ENCODE measurements around the gene GLP1R.

Gene GLP1R

GRCh38 chr6:39047434-39048327 is 900 bp upstream of the GLP1R start:
- H4K20me1 ChIP-seq (ENCODE audit: control insufficient read depth, insufficient read depth, low read depth, low read length): no peaks in the 10 kb centered on the region
- TF ChIP-seq EZH2phosphoT487 (IDR thresholded peaks at IDR 0.05; ENCODE audit: borderline replicate concordance, low read length) (no peak), CTCF (IDR thresholded peaks at IDR 0.05; ENCODE audit: low read depth, low read length, poor library complexity, severe bottlenecking) (no peak)
- no peaks in the 10 kb centered on the region for H3K4me1 ChIP-seq (ENCODE audit: control insufficient read depth, low read length)
- H3K9me3 ChIP-seq (ENCODE audit: control insufficient read depth, insufficient read depth, low read length): no peaks in the 10 kb centered on the region
- H3K27ac ChIP-seq (ENCODE audit: low read depth, low read length): no peak overlapping the region
- no peaks in the 10 kb centered on the region for H3K79me2 ChIP-seq (ENCODE audit: control insufficient read depth, low read length)
- H3K4me2 ChIP-seq (ENCODE audit: low read length): no peak overlapping the region
- no peak overlapping the region for H3K4me3 ChIP-seq (ENCODE audit: low read length)
- no peaks in the 10 kb centered on the region for H3K9me2 ChIP-seq (replicated peaks; ENCODE audit: control insufficient read depth, low read length)
- H3K27me3 ChIP-seq (ENCODE audit: control insufficient read depth, low read length): peaks cover 7% of the 10 kb centered on the region; the same call in 1 of the 2 replicates
- no peaks in the 10 kb centered on the region for H3K36me3 ChIP-seq (ENCODE audit: control insufficient read depth, low read length)
- H3F3A ChIP-seq (ENCODE audit: control insufficient read depth, insufficient read depth): no peaks in the 10 kb centered on the region

- Histone ChIP-seq H3K27ac (ENCODE audit: low read depth, low read length) (no peak overlapping the region), H3K4me3 (ENCODE audit: low read length) (no peak overlapping the region), H3K79me2 (ENCODE audit: control insufficient read depth, low read length) (no peaks in the 10 kb centered on the region)
Observed at GRCh38 chr6:39049575-39050283, 1.1 kb downstream of the GLP1R start.

GRCh38 chr6:39050453-39051112 is 2.0 kb downstream of the GLP1R start:
- TF ChIP-seq EZH2phosphoT487 (IDR thresholded peaks at IDR 0.05; ENCODE audit: borderline replicate concordance, low read length) (no peak), CTCF (IDR thresholded peaks at IDR 0.05; ENCODE audit: low read depth, low read length, poor library complexity, severe bottlenecking) (no peak)
- Histone ChIP-seq H3K9me3 (ENCODE audit: control insufficient read depth, insufficient read depth, low read length) (no peaks in the 10 kb centered on the region), H3K27ac (ENCODE audit: low read depth, low read length) (no peak overlapping the region), H3F3A (ENCODE audit: control insufficient read depth, insufficient read depth) (no peaks in the 10 kb centered on the region), H3K79me2 (ENCODE audit: control insufficient read depth, low read length) (no peaks in the 10 kb centered on the region), H4K20me1 (ENCODE audit: control insufficient read depth, insufficient read depth, low read depth, low read length) (no peaks in the 10 kb centered on the region), H3K4me1 (ENCODE audit: control insufficient read depth, low read length) (no peaks in the 10 kb centered on the region), H3K36me3 (ENCODE audit: control insufficient read depth, low read length) (no peaks in the 10 kb centered on the region), H3K4me2 (ENCODE audit: low read length) (no peak overlapping the region), H3K9me2 (replicated peaks; ENCODE audit: control insufficient read depth, low read length) (no peaks in the 10 kb centered on the region), H3K4me3 (ENCODE audit: low read length) (no peak overlapping the region), H3K27me3 (ENCODE audit: control insufficient read depth, low read length) (peaks cover 7% of the 10 kb centered on the region; the same call in 1 of the 2 replicates)

More at GRCh38 chr6:39049575-39050283, 1.1 kb downstream of the GLP1R start:
- Histone ChIP-seq H3F3A (ENCODE audit: control insufficient read depth, insufficient read depth) (no peaks in the 10 kb centered on the region), H3K9me2 (replicated peaks; ENCODE audit: control insufficient read depth, low read length) (no peaks in the 10 kb centered on the region), H3K4me2 (ENCODE audit: low read length) (no peak overlapping the region), H3K9me3 (ENCODE audit: control insufficient read depth, insufficient read depth, low read length) (no peaks in the 10 kb centered on the region), H3K4me1 (ENCODE audit: control insufficient read depth, low read length) (no peaks in the 10 kb centered on the region), H4K20me1 (ENCODE audit: control insufficient read depth, insufficient read depth, low read depth, low read length) (no peaks in the 10 kb centered on the region), H3K27me3 (ENCODE audit: control insufficient read depth, low read length) (peaks cover 7% of the 10 kb centered on the region; the same call in 1 of the 2 replicates), H3K36me3 (ENCODE audit: control insufficient read depth, low read length) (no peaks in the 10 kb centered on the region)
- TF ChIP-seq CTCF (IDR thresholded peaks at IDR 0.05; ENCODE audit: low read depth, low read length, poor library complexity, severe bottlenecking) (no peak), EZH2phosphoT487 (IDR thresholded peaks at IDR 0.05; ENCODE audit: borderline replicate concordance, low read length) (no peak)
